Cardiac muscle cell (in vitro differentiated cells and primary cell): ENCODE measurements around the gene MRAS. TPM values are rescaled to one million over a fixed set of nuclear protein-coding genes. Genes with fewer than 3 reads are reported as not detected.

Source experiments
- DNase-seq, 2 donors: peaks; one replicate each; pipeline versions ENCODE4 v3.0.0 to v3.0.0-alpha.2; 2010 to 2017; ENCODE audit warnings: low read depth in 1 of 2, low spot score in 1 of 2
- H3K27ac ChIP-seq: fragments of 200-600 bp; sonication (generic); 2 replicates; pipeline ENCODE4 v1.5.1; 2016
- H3K27me3 ChIP-seq: fragments of 200-600 bp; sonication (generic); 2 replicates; pipeline ENCODE4 v1.6.0; 2016; ENCODE audit warnings: control low read depth
- H3K36me3 ChIP-seq: fragments of 200-600 bp; sonication (generic); 2 replicates; pipeline ENCODE4 v1.5.1; 2016; ENCODE audit warnings: control low read depth
- H3K4me1 ChIP-seq: fragments of 200-600 bp; sonication (generic); 2 replicates; pipeline ENCODE4 v1.8.1; 2017; ENCODE audit warnings: low read depth, mild to moderate bottlenecking, mixed run types
- H3K4me3 ChIP-seq: fragments of 200-600 bp; sonication (generic); 2 replicates; pipeline ENCODE4 v1.5.1; 2016; ENCODE audit warnings: mild to moderate bottlenecking
- H3K9me3 ChIP-seq: fragments of 200-600 bp; sonication (generic); 2 replicates; pipeline ENCODE4 v1.5.1; 2017; ENCODE audit warnings: low read depth, mild to moderate bottlenecking, control low read depth
- polyA plus RNA-seq: library from polyadenylated mRNA; unstranded; fragments of >200 nt; fragmentation: Nextera tagmentation; extraction: Ambion mirVana; gene quantifications from 2 replicates; pipeline ENCODE4 v1.2.1, GENCODE V29; 2016
- total RNA-seq: library from RNA; depleted of rRNA; stranded (reverse); fragments of >200 nt; gene quantifications from 2 replicates; pipeline ENCODE4 v1.2.3, GENCODE V29; 2016
- TF ChIP-seq, protein P1 (sequence below): IDR thresholded peaks from 2 replicates; pipeline ENCODE4 v1.5.1; 2012; ENCODE audit warnings: low read depth, mild to moderate bottlenecking, low read length

MRAS gene
- total and polyA plus RNA-seq, 2 experiments from 2014 or later = 66.5 to 92.6 TPM

DNA sequence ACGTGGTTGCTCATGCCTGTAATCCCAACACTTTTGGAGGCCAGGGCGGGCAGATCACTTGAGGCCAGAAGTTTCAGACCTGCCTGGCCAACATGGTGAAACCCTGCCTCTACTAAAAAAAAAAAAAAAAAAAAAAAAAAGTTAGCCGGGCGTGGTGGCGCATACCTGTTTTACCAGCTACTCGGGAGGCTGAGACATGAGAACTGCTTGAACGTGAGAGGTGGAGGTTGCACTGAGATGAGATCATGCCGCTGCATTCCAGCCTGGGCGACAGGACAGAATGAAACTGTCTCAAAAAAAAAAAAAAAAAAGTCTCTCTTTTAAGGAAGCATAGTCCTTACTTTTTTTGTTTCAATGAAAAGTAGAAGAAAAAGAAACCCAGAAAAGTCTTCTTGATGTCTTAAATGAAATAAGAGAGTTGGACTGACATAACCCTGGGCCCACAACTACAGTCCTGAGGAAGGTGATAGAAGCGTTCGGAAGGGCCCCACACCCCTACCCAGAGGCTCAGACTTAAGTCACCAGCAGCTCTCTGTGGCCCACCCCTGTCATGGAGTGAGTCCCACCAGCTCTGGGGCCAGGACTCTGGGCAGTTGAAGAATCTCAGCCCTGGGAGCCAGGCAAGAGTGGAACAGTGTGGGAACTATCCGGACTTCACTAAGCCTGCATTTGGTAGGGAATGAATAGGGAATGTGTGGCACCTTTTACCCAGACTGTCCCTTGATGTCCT, 21.3 kb upstream of the MRAS start:
- H3K4me3 ChIP-seq = no peak overlapping the region
- no peaks in the 10 kb centered on the region for H3K27me3 ChIP-seq
- TF ChIP-seq, protein P1, sequence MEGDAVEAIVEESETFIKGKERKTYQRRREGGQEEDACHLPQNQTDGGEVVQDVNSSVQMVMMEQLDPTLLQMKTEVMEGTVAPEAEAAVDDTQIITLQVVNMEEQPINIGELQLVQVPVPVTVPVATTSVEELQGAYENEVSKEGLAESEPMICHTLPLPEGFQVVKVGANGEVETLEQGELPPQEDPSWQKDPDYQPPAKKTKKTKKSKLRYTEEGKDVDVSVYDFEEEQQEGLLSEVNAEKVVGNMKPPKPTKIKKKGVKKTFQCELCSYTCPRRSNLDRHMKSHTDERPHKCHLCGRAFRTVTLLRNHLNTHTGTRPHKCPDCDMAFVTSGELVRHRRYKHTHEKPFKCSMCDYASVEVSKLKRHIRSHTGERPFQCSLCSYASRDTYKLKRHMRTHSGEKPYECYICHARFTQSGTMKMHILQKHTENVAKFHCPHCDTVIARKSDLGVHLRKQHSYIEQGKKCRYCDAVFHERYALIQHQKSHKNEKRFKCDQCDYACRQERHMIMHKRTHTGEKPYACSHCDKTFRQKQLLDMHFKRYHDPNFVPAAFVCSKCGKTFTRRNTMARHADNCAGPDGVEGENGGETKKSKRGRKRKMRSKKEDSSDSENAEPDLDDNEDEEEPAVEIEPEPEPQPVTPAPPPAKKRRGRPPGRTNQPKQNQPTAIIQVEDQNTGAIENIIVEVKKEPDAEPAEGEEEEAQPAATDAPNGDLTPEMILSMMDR = no peak
- H3K9me3 ChIP-seq = no peaks in the 10 kb centered on the region
- DNase-seq = no peak
- H3K4me1 ChIP-seq = no peaks in the 10 kb centered on the region
- H3K27ac ChIP-seq = no peak overlapping the region
- H3K36me3 ChIP-seq = no peaks in the 10 kb centered on the region

DNA sequence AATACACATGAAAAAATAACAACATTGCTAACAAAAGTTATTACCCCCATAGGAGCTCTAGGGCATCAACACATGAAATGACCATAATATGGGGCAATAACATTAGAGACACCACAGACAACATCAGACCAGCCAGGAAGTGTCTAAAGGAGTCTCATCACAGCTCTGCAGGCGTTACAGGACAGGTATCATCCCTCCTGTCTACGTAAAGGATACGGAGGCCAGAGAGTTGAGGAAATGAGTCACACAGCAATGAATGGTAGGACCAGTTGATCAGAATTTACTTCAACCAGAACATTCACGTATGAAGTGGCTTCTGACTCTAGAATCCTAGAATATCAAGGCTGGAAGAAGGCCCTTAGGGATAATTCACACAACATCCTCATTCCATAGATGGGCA, 20.5 kb upstream of the MRAS start:
- no peak for DNase-seq
- no peaks in the 10 kb centered on the region for H3K36me3 ChIP-seq
- TF ChIP-seq, protein P1 = no peak
- H3K4me3 ChIP-seq = no peak overlapping the region
- no peaks in the 10 kb centered on the region for H3K9me3 ChIP-seq
- H3K4me1 ChIP-seq = no peaks in the 10 kb centered on the region
- no peaks in the 10 kb centered on the region for H3K27me3 ChIP-seq
- no peak overlapping the region for H3K27ac ChIP-seq

DNA sequence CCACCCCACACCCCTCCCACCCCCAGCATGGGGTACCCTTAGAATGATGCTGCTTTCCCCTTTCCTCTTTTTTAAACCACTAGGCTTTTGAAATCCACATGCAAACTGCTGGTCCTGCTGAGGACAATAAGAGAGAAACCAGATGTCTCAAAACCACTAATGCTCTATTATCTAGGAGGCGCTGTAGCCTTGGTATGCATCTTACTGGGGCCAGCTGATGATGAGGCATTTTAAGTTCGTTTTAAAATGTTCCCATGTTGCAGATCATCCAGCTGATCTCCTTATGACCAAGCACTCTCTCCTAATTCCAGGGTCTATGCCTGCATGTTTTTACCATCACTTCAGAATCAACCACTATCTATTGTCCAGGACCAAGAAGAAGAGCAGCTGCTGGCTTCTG, 20.0 kb upstream of the MRAS start:
- DNase-seq = peak; percentile 34 to 69
- TF ChIP-seq, protein P1 = peak; percentile 37
- Histone ChIP-seq H3K27ac (no peak overlapping the region), H3K4me1 (no peaks in the 10 kb centered on the region), H3K36me3 (no peaks in the 10 kb centered on the region), H3K4me3 (no peak overlapping the region), H3K9me3 (no peaks in the 10 kb centered on the region), H3K27me3 (no peaks in the 10 kb centered on the region)

DNA sequence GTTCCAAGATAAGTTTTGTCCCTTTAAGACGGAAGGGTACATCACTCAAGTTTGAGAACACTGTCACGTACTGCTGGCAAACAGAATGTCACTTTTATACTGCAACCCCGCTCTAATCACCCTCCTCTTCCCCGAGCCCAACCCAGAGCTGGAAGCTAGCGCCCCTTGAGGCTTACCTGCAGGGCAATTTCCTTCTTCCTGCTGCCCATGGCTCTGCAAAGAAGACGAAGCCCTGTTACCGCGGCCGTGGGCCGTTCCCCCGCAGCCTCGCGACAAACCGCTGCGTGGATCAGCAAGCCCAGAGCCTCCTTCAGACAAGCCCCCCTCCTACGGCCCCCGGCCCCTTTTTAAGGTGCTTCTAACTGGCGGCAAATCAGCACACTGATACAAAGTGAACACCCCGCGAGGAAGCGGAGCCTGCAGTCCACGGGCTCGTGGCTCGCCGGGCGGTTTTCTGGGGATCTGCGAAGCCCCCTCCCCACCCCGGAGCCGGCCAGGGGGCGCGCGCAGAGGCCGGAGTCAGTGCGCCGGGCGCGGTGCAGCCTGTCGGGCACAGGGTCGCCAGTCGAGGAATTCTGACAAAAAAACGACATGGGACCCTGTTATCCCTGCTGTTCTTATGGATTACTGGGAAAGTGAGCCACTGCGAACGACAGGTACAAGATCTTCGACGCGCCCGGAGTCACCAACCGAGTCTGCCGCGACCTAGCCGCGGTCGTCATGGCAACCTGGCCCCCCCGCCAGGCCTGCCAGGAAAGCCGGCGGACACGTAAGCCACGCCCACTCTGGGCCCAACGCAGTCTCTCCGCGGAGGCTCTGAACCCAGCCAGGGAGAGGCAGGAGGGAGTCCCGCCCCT, 19.0 kb upstream of the MRAS start, which contains the start of gene NME9:
Gene NME9, minus strand, starts transcription at position 725 of the 857 bp plus-strand sequence. Its CDS starts 516 bp downstream, at position 209.
- Histone ChIP-seq H3K9me3 (no peaks in the 10 kb centered on the region), H3K4me3 (peak within 1 kb of the TSS; percentile 68), H3K4me1 (no peaks in the 10 kb centered on the region), H3K27ac (peak within 1 kb of the TSS; percentile 41), H3K27me3 (no peaks in the 10 kb centered on the region), H3K36me3 (no peaks in the 10 kb centered on the region)
- TF ChIP-seq, protein P1 = peak; percentile 77
- peak; percentile 92 to 98 for DNase-seq

DNA sequence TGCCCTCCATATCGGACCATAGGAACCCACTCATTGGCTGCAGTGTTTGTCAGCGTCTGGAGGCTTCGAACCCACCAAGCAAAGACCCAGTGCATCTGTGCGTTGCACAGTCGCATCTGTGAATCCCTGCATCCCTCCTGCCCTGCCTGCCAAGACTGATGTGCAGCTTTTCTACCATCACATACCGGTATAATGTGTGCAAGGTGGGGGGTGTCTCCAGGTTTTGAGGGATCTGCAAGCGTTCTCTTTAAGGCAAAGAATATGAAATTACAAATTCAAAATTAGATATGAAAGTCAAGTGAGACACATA, 18.4 kb upstream of the MRAS start:
- Histone ChIP-seq H3K27me3 (no peaks in the 10 kb centered on the region), H3K27ac (no peak overlapping the region), H3K36me3 (no peaks in the 10 kb centered on the region), H3K4me1 (no peaks in the 10 kb centered on the region), H3K9me3 (no peaks in the 10 kb centered on the region), H3K4me3 (peak overlapping the region; percentile 68)
- TF ChIP-seq, protein P1 = no peak
- no peak for DNase-seq
